Stomach smooth muscle (tissue), 2 donors: Measurements from ENCODE around the gene CACYBP.

ENCODE experiments used
- H3K27ac ChIP-seq: one replicate; pipeline ENCODE4 v1.7.0; 2013; ENCODE audit warnings: mild to moderate bottlenecking, low read length, inconsistent platforms
- H3K27me3 ChIP-seq, 2 donors: one replicate each; pipeline ENCODE4 v1.7.0; 2013; ENCODE audit warnings: low read length in 2 of 2; ENCODE audit not compliant: insufficient read depth in 2 of 2, control insufficient read depth in 1 of 2
- H3K36me3 ChIP-seq, 2 donors: one replicate each; pipeline ENCODE4 v1.7.0; 2013; ENCODE audit warnings: low read length in 2 of 2; ENCODE audit not compliant: control insufficient read depth in 2 of 2, insufficient read depth in 2 of 2
- H3K4me1 ChIP-seq: one replicate; pipeline ENCODE4 v1.7.0; 2013; ENCODE audit warnings: low read length; ENCODE audit not compliant: control insufficient read depth, insufficient read depth
- H3K4me3 ChIP-seq, 2 donors: one replicate each; pipeline ENCODE4 v1.7.0; 2013; ENCODE audit warnings: low read length in 2 of 2
- H3K9ac ChIP-seq, 2 donors: one replicate each; pipeline ENCODE4 v1.7.0; 2013; ENCODE audit warnings: low read length in 2 of 2, mild to moderate bottlenecking in 1 of 2
- H3K9me3 ChIP-seq, 2 donors: one replicate each; pipeline ENCODE4 v1.7.0; 2013; ENCODE audit warnings: low read length in 2 of 2; ENCODE audit not compliant: control insufficient read depth in 2 of 2
- donor health status: healthy.
- donor health status: Pancreatic carcinoma.

CACYBP gene

DNA sequence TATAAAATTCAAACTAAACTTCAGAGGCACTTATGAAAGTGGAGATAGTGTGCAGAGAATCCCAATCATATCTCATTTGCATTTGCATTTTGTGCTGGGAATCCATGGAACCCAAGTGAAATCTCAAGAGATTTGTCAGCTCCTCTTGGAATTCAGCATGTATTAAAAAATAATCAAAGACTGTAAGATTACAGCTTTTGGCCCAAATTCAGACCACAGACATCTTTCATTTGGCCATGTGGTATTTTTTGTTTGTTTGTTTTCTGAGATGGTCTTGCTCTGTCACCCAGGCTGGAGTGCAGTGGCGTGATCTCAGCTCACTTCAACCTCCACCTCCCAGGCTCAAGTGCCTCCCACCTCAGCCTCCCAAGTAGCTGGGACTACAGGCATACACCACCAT, 3.8 kb upstream of the CACYBP start:
- Histone ChIP-seq H3K36me3 (no peaks in the 10 kb centered on the region), H3K4me1 (peaks cover 2% of the 10 kb centered on the region), H3K4me3 (no peak overlapping the region), H3K27me3 (no peaks in the 10 kb centered on the region), H3K27ac (no peak overlapping the region), H3K9ac (no peak overlapping the region), H3K9me3 (no peaks in the 10 kb centered on the region)

DNA sequence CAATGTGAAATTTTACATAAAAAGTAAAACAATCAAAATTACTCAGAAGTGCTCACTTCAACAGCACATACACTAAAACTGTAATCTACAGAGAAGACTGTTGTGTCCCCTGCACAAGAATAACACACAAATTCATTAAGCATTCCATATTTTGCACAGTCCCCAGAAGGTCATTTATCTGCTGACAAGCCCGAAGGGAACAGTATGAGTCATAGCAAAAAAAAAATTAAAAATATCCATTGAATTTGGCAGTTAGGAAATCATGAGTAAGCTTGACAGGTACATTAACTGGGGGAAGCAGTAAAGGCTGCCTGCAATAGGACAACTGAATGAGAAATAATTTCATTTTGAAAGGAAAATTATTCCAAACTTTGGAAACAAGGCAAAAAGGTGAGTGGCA, 3.3 kb upstream of the CACYBP start:
- Histone ChIP-seq H3K36me3 (no peaks in the 10 kb centered on the region), H3K9ac (no peak overlapping the region), H3K4me1 (peaks cover 5% of the 10 kb centered on the region), H3K27me3 (no peaks in the 10 kb centered on the region), H3K4me3 (no peak overlapping the region), H3K9me3 (no peaks in the 10 kb centered on the region), H3K27ac (no peak overlapping the region)

DNA sequence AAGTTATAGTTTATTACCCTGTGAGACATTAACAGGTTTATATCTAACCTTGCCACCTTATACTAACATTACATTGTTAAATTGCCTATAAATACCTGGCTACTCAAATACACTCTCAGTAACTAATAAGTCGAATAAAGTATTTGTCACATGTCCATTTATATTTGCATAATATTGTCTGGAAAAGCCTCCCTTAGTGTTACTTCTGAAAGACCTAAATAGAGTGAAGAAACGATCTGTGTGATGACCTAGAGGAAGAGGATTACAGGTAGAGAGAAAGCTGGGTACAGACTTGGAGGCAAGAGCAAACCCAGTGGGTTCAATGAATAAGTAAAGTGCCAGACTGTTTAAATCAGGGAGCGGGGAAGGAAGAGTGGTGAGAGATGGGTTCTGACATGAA, 2.7 kb upstream of the CACYBP start:
- Histone ChIP-seq H3K27ac (no peak overlapping the region), H3K9ac (no peak overlapping the region), H3K27me3 (no peaks in the 10 kb centered on the region), H3K36me3 (no peaks in the 10 kb centered on the region), H3K4me1 (peaks cover 6% of the 10 kb centered on the region), H3K4me3 (no peak overlapping the region), H3K9me3 (no peaks in the 10 kb centered on the region)

DNA sequence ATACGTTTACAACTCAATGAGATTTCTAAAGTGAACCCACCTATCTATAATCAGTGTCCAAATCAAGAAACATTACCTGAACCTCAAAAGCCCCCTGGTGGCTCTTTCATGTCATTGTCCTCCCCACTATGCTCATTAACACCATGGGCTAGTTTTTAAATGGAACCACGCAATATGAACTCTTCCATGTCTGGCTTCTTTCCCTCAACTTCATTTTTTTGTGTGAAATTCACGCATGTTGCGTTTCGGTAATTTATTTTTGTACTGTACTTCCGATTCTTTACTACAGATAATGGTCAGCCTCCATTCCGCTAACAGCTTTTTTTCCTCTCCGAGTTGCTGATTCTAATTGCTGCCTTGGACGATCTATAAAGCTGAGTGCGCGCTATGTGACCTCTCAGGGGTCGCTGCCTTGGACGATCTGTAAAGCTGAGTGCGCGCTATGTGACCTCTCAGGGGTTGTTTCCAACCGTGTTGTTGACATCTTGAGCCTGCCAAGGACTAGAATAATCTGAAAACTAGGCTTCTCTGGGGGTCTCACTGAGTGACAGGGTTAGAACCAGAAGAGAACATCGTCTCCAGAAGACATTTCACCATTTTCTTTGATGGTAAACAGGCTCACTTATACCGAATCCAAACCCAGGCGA, 1.1 kb upstream of the CACYBP start:
- Histone ChIP-seq H3K9ac (peak overlapping the region; percentile 85 to 100), H3K4me3 (peak overlapping the region; percentile 53 to 90), H3K9me3 (no peaks in the 10 kb centered on the region), H3K27me3 (no peaks in the 10 kb centered on the region), H3K36me3 (no peaks in the 10 kb centered on the region), H3K27ac (peak overlapping the region; percentile 99), H3K4me1 (peaks cover 10% of the 10 kb centered on the region)

DNA sequence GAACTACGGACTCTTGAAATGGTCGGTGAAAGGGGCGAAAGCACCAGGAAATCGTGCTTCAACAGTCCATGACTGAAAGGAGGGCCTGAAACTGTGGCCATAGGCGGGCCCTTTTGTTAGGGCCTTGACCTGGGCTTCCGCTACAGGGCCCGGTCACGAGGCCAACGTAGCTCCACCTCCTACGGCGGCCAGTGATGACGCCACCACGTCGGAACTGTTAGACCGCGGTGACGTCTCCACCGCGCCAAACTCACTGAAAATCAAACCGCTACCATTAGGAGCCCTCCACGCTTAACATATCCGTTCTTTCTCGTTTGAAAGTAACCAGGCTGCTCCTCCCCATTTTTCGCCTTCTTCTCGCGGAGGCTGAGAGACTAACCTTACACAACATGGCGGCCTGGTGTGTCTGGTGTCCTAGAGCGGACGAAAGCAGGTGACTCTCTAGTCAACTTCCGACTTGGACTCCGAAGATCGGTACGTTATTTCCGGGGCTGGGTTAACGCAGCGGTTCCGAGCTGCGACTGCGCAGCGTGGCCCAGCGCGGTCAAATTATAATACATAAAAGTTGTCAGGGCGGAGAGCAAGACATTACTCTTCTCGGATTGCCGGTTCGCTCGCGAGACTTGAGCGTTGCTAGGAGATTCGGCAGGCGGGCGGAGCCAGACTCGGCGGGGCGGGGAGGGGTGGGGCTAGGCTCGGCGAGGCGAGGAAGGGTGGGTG, 371 bp upstream of the CACYBP start:
- Histone ChIP-seq H3K27me3 (no peaks in the 10 kb centered on the region), H3K4me3 (peak overlapping the region; percentile 80 to 90), H3K27ac (peak overlapping the region; percentile 99), H3K36me3 (no peaks in the 10 kb centered on the region), H3K9ac (peak overlapping the region; percentile 85 to 100), H3K4me1 (peaks cover 10% of the 10 kb centered on the region), H3K9me3 (no peaks in the 10 kb centered on the region)

DNA sequence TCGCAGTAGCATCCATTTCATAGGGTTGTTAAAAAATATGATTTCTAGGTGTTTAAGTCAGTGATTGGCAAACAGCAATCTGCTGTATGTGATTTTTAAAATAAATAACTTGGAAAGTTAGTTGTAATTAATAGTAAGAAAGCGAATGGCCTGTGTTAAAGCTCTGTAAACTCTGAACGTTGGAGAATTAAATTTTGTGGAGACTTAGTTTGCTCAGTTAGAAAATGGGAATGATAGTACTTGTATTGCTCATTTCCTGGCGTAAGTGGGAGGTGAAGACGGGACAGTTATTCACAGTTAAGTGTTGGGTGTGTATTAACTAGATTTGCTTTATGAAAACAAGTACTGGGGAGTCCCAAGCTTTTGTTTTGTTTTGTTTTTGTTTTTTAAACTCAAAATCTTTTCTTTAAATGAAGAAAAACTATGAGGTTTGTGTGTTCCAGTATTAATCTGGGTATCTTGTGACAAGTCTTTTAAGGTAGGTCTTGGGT, 995 bp downstream of the CACYBP start:
- Histone ChIP-seq H3K9ac (peak overlapping the region; percentile 62 to 80), H3K36me3 (peaks cover 6% of the 10 kb centered on the region in 2 donors), H3K9me3 (no peaks in the 10 kb centered on the region), H3K4me1 (peaks cover 10% of the 10 kb centered on the region), H3K27me3 (no peaks in the 10 kb centered on the region), H3K4me3 (peak overlapping the region; percentile 80 to 90), H3K27ac (no peak overlapping the region)

DNA sequence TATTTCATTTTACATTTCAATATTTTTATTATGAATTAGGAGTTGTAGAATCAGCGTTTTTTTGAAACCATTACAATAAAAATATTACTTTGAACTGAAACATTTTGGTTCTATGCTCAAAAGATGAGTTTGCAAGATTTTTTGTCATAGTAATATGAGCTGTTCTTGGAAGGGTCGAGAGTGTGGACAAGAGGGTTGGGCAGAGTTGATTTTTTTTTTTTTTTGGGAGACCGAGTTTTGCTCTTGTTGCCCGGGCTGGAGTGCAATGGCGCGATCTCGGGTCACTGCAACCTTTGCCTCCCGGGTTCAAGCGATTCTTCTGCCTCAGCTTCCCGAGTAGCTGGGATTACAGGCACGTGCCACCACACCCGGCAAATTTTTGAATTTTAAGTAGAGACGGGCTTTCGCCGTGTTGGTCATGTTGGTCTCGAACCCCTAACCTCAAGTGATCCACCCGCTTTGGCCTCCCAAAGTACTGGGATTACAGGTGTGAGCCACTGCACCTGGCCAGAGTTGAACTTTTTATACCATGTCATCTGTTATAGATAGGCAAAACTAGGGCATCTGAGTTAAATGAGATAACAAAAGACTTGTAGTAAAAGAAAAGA, 3.3 kb downstream of the CACYBP start:
- H3K36me3 ChIP-seq: peaks cover 9 to 11% of the 10 kb centered on the region in 2 donors

DNA sequence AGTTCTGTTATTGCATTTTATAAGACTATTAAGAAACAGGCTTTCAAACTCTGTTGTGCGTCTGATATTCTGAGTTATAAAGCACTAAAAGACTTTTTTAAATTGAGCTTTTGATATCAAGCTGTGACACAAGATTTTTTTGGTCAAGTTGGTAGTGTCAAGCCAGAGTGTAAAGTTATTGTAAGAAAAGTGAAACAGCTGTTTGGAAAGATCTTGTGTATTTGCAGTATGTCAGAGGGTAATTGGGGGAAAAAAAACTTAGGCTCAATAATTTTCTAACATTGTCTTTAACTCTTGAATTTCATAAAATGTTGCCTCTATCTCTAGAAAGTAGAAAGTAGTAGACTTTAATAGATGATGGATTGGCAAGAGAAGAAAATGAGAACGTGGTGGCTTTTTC, 3.8 kb downstream of the CACYBP start:
- Histone ChIP-seq H3K4me3 (no peak overlapping the region), H3K9ac (no peak overlapping the region), H3K9me3 (no peaks in the 10 kb centered on the region), H3K4me1 (peaks cover 10% of the 10 kb centered on the region), H3K27ac (no peak overlapping the region), H3K27me3 (no peaks in the 10 kb centered on the region), H3K36me3 (peaks cover 11 to 13% of the 10 kb centered on the region in 2 donors)

More for the DNA sequence above, 3.3 kb downstream of the CACYBP start:
- H3K4me1 ChIP-seq: peaks cover 10% of the 10 kb centered on the region
- no peak overlapping the region for H3K4me3 ChIP-seq
- no peaks in the 10 kb centered on the region for H3K27me3 ChIP-seq
- H3K27ac ChIP-seq: no peak overlapping the region
- H3K9me3 ChIP-seq: no peaks in the 10 kb centered on the region
- H3K9ac ChIP-seq: no peak overlapping the region

DNA sequence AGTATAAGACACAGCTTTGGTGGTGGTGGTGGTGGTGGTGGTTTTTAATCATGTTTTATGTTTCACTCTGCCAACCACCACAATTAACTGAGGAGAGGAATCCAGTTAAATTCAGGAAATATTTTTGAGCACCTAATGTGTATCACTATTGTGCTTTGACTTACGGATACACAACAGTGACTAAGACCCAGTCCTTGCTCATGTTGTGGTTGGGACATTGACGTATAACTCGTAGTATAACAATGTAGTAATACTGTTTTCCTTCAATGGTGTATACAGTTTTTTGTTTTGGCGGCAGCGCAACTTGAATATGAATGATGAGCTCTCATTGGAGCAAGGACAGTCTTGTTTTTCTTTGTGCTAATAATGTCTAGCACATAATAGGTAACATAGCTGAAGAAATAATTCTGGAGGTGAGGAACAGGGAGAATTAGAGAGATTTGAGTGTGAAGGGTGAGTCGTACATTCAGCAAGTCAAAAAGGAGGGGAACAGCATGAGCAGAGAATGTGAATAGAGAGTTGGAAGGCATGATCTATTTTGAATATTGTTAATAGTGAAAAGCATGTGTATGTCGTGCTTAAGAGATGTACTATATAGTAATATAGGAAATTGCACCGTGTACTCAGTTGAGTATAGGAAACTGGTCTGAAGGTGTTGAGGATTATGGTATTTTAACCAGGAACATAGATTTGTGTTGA, 5.5 kb downstream of the CACYBP start:
- Histone ChIP-seq H3K27me3 (no peaks in the 10 kb centered on the region), H3K9me3 (no peaks in the 10 kb centered on the region), H3K4me3 (no peak overlapping the region), H3K36me3 (peaks cover 14 to 22% of the 10 kb centered on the region in 2 donors), H3K9ac (no peak overlapping the region), H3K27ac (no peak overlapping the region), H3K4me1 (peaks cover 8% of the 10 kb centered on the region)

DNA sequence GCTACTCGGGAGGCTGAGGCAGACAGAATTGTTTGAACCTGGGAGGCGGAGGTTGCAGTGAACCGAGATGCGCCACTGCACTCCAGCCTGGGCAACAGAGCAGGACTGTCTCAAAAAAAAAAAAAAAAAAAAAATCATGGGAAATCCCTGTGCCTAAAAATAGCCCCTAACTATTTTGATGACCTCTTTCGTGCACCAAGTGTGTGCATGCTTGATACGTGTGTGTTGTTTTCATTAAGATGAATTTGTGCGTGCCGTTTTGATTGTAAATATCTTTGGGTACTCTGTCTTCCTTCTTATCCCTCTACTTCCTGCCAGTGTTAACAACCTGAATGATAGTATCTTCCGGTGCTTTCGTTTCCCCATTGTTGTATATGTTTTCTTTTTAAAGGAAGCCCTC, 9.8 kb downstream of the CACYBP start:
- no peak overlapping the region for H3K4me3 ChIP-seq
- no peak overlapping the region for H3K9ac ChIP-seq
- no peaks in the 10 kb centered on the region for H3K27me3 ChIP-seq
- H3K9me3 ChIP-seq: no peaks in the 10 kb centered on the region
- H3K36me3 ChIP-seq: peaks cover 41 to 47% of the 10 kb centered on the region in 2 donors
- no peak overlapping the region for H3K27ac ChIP-seq
- no peaks in the 10 kb centered on the region for H3K4me1 ChIP-seq
